ENCODE data around the gene GLIPR1L2.

Gene GLIPR1L2

GRCh38 chr12:75478116-75478794 is 87.4 kb downstream of the GLIPR1L2 start:
- DNase-seq (ENCODE audit: low spot score): no peak

GRCh38 chr12:75479963-75480461 is 89.1 kb downstream of the GLIPR1L2 start:
- DNase-seq (ENCODE audit: low spot score): no peak

GRCh38 chr12:75480469-75480949 is 89.6 kb downstream of the GLIPR1L2 start, which contains the start of gene GLIPR1:
Gene GLIPR1 (plus strand): TSS chr12:75480755. CDS start chr12:75480881, 126 bp downstream.
- peak; percentile 43 for DNase-seq (ENCODE audit: low spot score)

- DNase-seq (ENCODE audit: low spot score): no peak
These were observed 90.3 kb downstream of the GLIPR1L2 start for GRCh38 chr12:75481013-75481705.

GRCh38 chr12:75481774-75482173 is 90.9 kb downstream of the GLIPR1L2 start:
- DNase-seq (ENCODE audit: low spot score): no peak
